Measurements from ENCODE around the gene HIGD2B. TPM values are rescaled to one million over a fixed set of nuclear protein-coding genes. Genes with fewer than 3 reads are reported as not detected.
"Not testable (repeated sequence)": the region's sequence is repeated elsewhere in the genome, so short reads cannot be mapped to it uniquely, and the experiment has no call there.

Gene HIGD2B
- total RNA-seq, 1 donor = 0.43 TPM

DNA sequence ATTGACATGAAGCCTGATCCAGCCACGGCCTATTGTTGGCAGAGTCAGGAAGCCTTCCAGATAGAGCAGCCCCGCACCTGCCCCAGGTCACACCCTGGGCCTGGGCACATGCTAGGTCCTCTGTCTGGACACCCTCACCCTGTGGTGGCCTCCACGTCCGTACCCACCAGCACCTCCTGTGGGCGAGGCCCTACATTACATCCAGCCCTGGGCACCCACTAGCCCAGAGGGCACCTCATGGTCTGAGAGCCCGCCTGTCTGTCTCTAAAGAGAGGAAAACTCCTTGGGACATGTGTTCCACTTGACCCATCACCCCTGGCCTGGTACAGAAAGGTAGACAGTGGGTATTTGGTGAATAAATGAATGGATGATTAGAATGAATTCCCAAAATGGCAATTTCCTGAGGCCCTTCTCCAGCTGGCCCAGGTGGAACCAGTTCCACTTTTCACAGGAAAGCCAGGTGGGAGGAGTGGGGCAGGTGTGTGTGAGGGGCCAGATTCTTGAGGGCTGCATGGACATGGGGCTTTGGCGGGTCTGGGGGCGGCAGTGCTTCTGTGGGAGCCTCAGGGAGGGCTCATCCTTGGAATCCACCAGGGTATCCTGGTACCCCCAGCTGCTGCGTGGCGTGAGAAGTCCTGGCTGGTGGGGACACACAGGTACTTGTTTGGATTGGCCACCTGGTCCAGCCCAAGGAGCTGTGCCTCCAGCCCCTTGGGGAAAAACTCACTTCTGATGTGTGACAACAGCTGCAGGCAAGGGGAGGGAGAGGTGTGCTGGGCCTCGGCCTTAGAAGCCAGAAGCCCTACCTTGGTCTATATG is 57.5 kb downstream of the HIGD2B start:
- H3K4me3 ChIP-seq (ENCODE audit: low read depth, low read length); DNase-seq (ENCODE audit: low read depth): not testable (repeated sequence)
- TF ChIP-seq, protein P1, sequence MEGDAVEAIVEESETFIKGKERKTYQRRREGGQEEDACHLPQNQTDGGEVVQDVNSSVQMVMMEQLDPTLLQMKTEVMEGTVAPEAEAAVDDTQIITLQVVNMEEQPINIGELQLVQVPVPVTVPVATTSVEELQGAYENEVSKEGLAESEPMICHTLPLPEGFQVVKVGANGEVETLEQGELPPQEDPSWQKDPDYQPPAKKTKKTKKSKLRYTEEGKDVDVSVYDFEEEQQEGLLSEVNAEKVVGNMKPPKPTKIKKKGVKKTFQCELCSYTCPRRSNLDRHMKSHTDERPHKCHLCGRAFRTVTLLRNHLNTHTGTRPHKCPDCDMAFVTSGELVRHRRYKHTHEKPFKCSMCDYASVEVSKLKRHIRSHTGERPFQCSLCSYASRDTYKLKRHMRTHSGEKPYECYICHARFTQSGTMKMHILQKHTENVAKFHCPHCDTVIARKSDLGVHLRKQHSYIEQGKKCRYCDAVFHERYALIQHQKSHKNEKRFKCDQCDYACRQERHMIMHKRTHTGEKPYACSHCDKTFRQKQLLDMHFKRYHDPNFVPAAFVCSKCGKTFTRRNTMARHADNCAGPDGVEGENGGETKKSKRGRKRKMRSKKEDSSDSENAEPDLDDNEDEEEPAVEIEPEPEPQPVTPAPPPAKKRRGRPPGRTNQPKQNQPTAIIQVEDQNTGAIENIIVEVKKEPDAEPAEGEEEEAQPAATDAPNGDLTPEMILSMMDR (IDR thresholded peaks at IDR 0.05; ENCODE audit: insufficient read depth, low read depth, low read length) = peak; percentile 9

DNA sequence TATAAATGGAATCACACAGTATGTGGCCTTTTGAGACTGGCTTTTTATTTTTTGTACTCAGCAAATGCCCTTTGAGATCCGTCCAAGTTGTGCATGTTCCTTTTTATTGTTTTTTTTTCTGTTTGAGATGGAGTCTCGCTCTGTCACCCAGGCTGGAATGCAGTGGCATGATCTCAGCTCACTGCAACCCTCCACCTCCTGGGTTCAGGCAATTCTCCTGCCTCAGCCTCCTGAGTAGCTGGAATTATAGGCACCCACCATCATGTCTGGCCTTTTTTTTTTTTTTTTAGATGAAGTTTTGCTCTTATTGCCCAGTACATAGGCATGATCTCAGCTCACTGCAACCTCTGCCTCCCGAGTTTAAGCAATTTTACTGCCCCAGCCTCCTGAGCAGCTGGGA is 59.8 kb downstream of the HIGD2B start:
- H3K4me3 ChIP-seq (ENCODE audit: low read depth, low read length); DNase-seq (ENCODE audit: low read depth): not testable (repeated sequence)

Small RNAs within 50 kb of the gene (small RNA-seq; reads per million reads assigned to genes)
- not detected for gene RN7SL853P

Other genes with a start within 250 kb of the HIGD2B start
- 21.3 and 37.6 TPM in 2 replicates for gene ARIH1, start 211.9 kb downstream of the HIGD2B start, total RNA-seq
- gene GOLGA6B, start 31.5 kb downstream of the HIGD2B start, total RNA-seq = not detected in 2 replicates
- gene BBS4, start within 50 bp of the HIGD2B start, total RNA-seq = 19.4 and 22.9 TPM in 2 replicates
- gene ADPGK, start 97.6 kb upstream of the HIGD2B start, total RNA-seq = 51.5 and 74.7 TPM in 2 replicates

Data from fibroblast of villous mesenchyme (primary cell).